Fibroblast of mammary gland (primary cell): ENCODE results near the gene MGAT5B.

Experiments
- DNase-seq: peaks from one replicate; pipeline ENCODE4 v3.0.0-alpha.2; 2010; ENCODE audit warnings: low read depth
- H3K4me3 ChIP-seq: 2 replicates; pipeline ENCODE4 v1.5.1; 2011; ENCODE audit warnings: low read depth, mild to moderate bottlenecking, low read length, moderate library complexity; ENCODE audit not compliant: control insufficient read depth
- CTCF ChIP-seq: conservative IDR thresholded peaks from 2 replicates; pipeline ENCODE4 v1.5.1; 2011; ENCODE audit warnings: low read depth, low read length, inconsistent platforms; ENCODE audit not compliant: control insufficient read depth, insufficient read depth

Gene MGAT5B

GRCh38 chr17:76862494-76862893, 5.7 kb upstream of the MGAT5B start:
- no peak overlapping the region for H3K4me3 ChIP-seq
- DNase-seq = no peak
- no peak for TF ChIP-seq CTCF

GRCh38 chr17:76864024-76864423, 4.2 kb upstream of the MGAT5B start:
- no peak for DNase-seq
- H3K4me3 ChIP-seq = no peak overlapping the region
- TF ChIP-seq CTCF = no peak

GRCh38 chr17:76865174-76865573, 3.0 kb upstream of the MGAT5B start:
- H3K4me3 ChIP-seq = no peak overlapping the region
- DNase-seq = no peak
- TF ChIP-seq CTCF = no peak

GRCh38 chr17:76866203-76866602, 2.0 kb upstream of the MGAT5B start:
- TF ChIP-seq CTCF = no peak
- no peak for DNase-seq
- no peak overlapping the region for H3K4me3 ChIP-seq

- no peak overlapping the region for H3K4me3 ChIP-seq
- TF ChIP-seq CTCF = no peak
- DNase-seq = peak; percentile 44
Measured at GRCh38 chr17:76866774-76867577, 1.2 kb upstream of the MGAT5B start.

- DNase-seq = peak; percentile 26
- TF ChIP-seq CTCF = no peak
- no peak overlapping the region for H3K4me3 ChIP-seq
Measured at GRCh38 chr17:76867578-76868175, 527 bp upstream of the MGAT5B start.
